HepG2 (cell line): ENCODE results near the gene PTPRE. TPM values are rescaled to one million over a fixed set of nuclear protein-coding genes. Genes with fewer than 3 reads are reported as not detected.

Experiments used
- GATAD1 ChIP-seq: IDR thresholded peaks from 2 replicates; pipeline ENCODE4 v1.6.1; 2016; ENCODE audit warnings: missing genetic modification reagents, missing compliant biosample characterization
- NFIC ChIP-seq: IDR thresholded peaks from 2 replicates; pipeline ENCODE4 v1.6.1; 2012; ENCODE audit warnings: mild to moderate bottlenecking, low read length, inconsistent platforms
- NR3C1 ChIP-seq: sonication (generic); formaldehyde crosslinking; IDR thresholded peaks from 2 replicates; pipeline ENCODE4 v1.4.0; 2020; ENCODE audit warnings: missing genetic modification reagents
- PHF5A ChIP-seq: IDR thresholded peaks from one replicate; pipeline ENCODE4 v1.6.1; 2018; ENCODE audit warnings: low read depth, missing genetic modification reagents; ENCODE audit not compliant: unreplicated experiment
- RXRB ChIP-seq: IDR thresholded peaks from 2 replicates; pipeline ENCODE4 v1.6.1; 2016; ENCODE audit warnings: borderline replicate concordance, missing genetic modification reagents, missing compliant biosample characterization
- ZNF530 ChIP-seq: sonication (generic); formaldehyde crosslinking; IDR thresholded peaks from 2 replicates; pipeline ENCODE4 v1.5.0; 2020; ENCODE audit warnings: low read depth, mild to moderate bottlenecking, missing genetic modification reagents
- ZNF678 ChIP-seq: sonication (generic); formaldehyde crosslinking; IDR thresholded peaks from 2 replicates; pipeline ENCODE4 v1.4.0; 2020; ENCODE audit warnings: mild to moderate bottlenecking, missing genetic modification reagents
- ZSCAN12 ChIP-seq: sonication (generic); formaldehyde crosslinking; IDR thresholded peaks from 2 replicates; pipeline ENCODE4 v1.9.0; 2021; ENCODE audit warnings: mild to moderate bottlenecking, missing genetic modification reagents
- ZSCAN30 ChIP-seq: sonication (generic); formaldehyde crosslinking; IDR thresholded peaks from 2 replicates; pipeline ENCODE4 v1.5.0; 2020; ENCODE audit warnings: mild to moderate bottlenecking, missing genetic modification reagents
- polyA plus RNA-seq, 8 experiments: library from polyadenylated mRNA; depleted of rRNA in 3 of 8; stranded (reverse) in 7 of 8; unstranded in 1 of 8; fragments of >200 nt; fragmentation: Illumina TruSeq in 4 of 8; extraction: Trizol in 4 of 8; gene quantifications; 2 replicates each; pipeline versions ENCODE4 v1.2.1 to v1.2.3, GENCODE V29; 2011 to 2016; ENCODE audit warnings: low read depth in 4 of 8, missing spikeins in 1 of 8, mixed read lengths in 1 of 8; ENCODE audit not compliant: insufficient read depth in 1 of 8
- total RNA-seq, 5 experiments: library from RNA; depleted of rRNA; stranded (reverse); fragments of >200 nt; fragmentation: Illumina TruSeq; extraction: Trizol; gene quantifications; 2 replicates each; pipeline ENCODE4 v1.2.3, GENCODE V29; 2016; ENCODE audit warnings: low read depth in 1 of 5
- TF ChIP-seq, protein P1 (sequence below): sonication (generic); formaldehyde crosslinking; IDR thresholded peaks from 2 replicates; pipeline ENCODE4 v1.4.0; 2020; ENCODE audit warnings: missing genetic modification reagents, borderline replicate concordance
- TF ChIP-seq, protein P2 (sequence below): sonication (generic); formaldehyde crosslinking; IDR thresholded peaks from 2 replicates; pipeline ENCODE4 v1.4.0; 2020; ENCODE audit warnings: mild to moderate bottlenecking, missing genetic modification reagents
- TF ChIP-seq, protein P3 (sequence below): sonication (generic); formaldehyde crosslinking; IDR thresholded peaks from 2 replicates; pipeline ENCODE4 v1.5.0; 2020; ENCODE audit warnings: missing genetic modification reagents, mild to moderate bottlenecking, borderline replicate concordance

Gene PTPRE
- total and polyA plus RNA-seq, 2 of the 13 experiments (the other 11 are each of a cell fraction or from before 2014, with no cell fraction given): 0.01 to 0.02 TPM

- TF ChIP-seq, protein P1, sequence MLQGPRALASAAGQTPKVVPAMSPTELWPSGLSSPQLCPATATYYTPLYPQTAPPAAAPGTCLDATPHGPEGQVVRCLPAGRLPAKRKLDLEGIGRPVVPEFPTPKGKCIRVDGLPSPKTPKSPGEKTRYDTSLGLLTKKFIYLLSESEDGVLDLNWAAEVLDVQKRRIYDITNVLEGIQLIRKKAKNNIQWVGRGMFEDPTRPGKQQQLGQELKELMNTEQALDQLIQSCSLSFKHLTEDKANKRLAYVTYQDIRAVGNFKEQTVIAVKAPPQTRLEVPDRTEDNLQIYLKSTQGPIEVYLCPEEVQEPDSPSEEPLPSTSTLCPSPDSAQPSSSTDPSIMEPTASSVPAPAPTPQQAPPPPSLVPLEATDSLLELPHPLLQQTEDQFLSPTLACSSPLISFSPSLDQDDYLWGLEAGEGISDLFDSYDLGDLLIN (CRISPR knock-in tag): no peak
- TF ChIP-seq ZNF530 (CRISPR knock-in tag) (no peak), RXRB (CRISPR knock-in tag) (no peak), GATAD1 (no peak), ZSCAN12 (CRISPR knock-in tag) (no peak), ZNF678 (CRISPR knock-in tag) (no peak), NFIC (no peak), PHF5A (CRISPR knock-in tag) (no peak), NR3C1 (CRISPR knock-in tag) (no peak), ZSCAN30 (CRISPR knock-in tag) (no peak)
- TF ChIP-seq, protein P2, sequence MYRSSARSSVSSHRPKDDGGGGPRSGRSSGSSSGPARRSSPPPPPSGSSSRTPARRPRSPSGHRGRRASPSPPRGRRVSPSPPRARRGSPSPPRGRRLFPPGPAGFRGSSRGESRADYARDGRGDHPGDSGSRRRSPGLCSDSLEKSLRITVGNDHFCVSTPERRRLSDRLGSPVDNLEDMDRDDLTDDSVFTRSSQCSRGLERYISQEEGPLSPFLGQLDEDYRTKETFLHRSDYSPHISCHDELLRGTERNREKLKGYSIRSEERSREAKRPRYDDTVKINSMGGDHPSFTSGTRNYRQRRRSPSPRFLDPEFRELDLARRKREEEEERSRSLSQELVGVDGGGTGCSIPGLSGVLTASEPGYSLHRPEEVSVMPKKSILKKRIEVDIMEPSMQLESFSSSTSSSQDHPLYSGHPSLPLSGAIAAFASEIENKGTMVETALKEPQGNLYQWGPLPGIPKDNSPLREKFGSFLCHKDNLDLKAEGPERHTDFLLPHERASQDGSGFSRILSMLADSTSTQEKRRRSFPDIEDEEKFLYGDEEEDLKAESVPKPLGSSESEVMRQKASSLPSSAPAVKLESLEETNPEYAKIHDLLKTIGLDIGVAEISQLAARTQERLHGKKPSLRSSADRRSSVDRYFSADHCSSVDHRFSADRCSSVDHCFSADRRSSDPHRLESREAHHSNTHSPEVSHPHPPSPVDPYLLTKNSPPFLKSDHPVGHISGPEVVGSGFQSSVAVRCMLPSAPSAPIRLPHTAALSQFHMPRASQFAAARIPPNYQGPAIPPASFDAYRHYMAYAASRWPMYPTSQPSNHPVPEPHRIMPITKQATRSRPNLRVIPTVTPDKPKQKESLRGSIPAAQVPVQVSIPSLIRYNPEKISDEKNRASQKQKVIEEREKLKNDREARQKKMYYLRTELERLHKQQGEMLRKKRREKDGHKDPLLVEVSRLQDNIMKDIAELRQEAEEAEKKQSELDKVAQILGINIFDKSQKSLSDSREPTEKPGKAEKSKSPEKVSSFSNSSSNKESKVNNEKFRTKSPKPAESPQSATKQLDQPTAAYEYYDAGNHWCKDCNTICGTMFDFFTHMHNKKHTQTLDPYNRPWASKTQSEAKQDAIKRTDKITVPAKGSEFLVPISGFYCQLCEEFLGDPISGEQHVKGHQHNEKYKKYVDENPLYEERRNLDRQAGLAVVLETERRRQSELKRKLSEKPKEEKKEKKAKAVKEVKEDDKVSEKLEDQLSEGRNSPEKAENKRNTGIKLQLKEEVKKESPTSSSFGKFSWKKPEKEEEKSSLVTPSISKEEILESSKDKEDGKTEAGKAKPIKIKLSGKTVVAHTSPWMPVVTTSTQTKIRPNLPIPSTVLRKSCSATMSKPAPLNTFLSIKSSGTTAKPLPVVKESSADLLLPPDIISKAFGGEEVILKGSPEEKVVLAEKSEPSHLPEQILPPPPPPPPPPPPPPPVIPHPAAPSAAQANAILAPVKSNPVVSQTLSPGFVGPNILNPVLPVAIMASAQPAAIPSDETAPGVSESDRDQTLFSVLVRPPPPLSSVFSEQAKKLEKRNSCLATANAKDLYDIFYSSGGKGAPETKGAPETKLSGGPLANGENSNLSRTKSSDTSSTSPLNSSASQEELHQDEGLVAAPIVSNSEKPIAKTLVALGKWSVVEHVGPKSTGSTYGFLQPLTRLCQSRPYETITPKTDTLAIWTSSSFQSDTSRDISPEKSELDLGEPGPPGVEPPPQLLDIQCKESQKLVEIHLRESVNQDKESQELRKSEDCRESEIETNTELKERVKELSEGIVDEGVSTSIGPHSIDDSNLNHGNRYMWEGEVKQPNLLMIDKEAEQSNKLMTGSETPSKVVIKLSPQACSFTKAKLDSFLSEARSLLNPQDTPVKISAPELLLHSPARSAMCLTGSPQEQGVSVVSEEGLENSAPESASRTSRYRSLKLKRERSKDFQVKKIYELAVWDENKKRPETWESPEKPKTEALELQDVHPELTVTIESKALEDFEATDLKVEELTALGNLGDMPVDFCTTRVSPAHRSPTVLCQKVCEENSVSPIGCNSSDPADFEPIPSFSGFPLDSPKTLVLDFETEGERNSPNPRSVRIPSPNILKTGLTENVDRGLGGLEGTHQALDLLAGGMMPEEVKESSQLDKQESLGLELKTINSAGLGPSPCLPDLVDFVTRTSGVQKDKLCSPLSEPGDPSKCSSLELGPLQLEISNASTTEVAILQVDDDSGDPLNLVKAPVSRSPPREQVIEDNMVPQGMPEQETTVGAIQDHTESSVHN: no peak
- TF ChIP-seq, protein P3, sequence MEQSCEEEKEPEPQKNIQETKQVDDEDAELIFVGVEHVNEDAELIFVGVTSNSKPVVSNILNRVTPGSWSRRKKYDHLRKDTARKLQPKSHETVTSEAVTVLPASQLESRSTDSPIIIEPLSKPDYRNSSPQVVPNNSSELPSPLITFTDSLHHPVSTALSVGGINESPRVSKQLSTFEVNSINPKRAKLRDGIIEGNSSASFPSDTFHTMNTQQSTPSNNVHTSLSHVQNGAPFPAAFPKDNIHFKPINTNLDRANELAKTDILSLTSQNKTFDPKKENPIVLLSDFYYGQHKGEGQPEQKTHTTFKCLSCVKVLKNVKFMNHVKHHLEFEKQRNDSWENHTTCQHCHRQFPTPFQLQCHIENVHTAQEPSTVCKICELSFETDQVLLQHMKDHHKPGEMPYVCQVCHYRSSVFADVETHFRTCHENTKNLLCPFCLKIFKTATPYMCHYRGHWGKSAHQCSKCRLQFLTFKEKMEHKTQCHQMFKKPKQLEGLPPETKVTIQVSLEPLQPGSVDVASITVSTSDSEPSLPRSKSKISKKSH: no peak
Measured at GRCh38 chr10:128008521-128009250, 101.8 kb downstream of the PTPRE start (continued).
